Activated CD4-positive, alpha-beta T cell treated with anti-CD3 and anti-CD28 coated beads, Interleukin-2, amount 10 ng/mL, durations not matched to agents 24 days and 14 days (primary cell): ENCODE measurements around the gene CTAGE9. TPM values are rescaled to one million over a fixed set of nuclear protein-coding genes. Genes with fewer than 3 reads are reported as not detected.
A peak's percentile ranks its signal among the peaks of the same experiment; 100 is the strongest.
"Not testable (repeated sequence)": the region's sequence is repeated elsewhere in the genome, so short reads cannot be mapped to it uniquely, and the experiment has no call there.

Experiments
- DNase-seq: peaks from one replicate; pipeline ENCODE4 v3.0.0; 2022
- H3K27ac Mint-ChIP-seq: one replicate; pipeline ENCODE4 v1.8.0; 2022; ENCODE audit warnings: mild to moderate bottlenecking, mixed read lengths
- H3K27me3 Mint-ChIP-seq: one replicate; pipeline ENCODE4 v1.8.0; 2022; ENCODE audit warnings: mixed read lengths
- H3K36me3 Mint-ChIP-seq: one replicate; pipeline ENCODE4 v1.8.0; 2022; ENCODE audit warnings: low read depth, mild to moderate bottlenecking, mixed read lengths
- H3K4me1 Mint-ChIP-seq: one replicate; pipeline ENCODE4 v1.8.0; 2021; ENCODE audit warnings: mixed read lengths
- H3K4me3 Mint-ChIP-seq: one replicate; pipeline ENCODE4 v1.8.0; 2022; ENCODE audit warnings: mild to moderate bottlenecking, moderate library complexity, mixed read lengths
- H3K9me3 Mint-ChIP-seq: one replicate; pipeline ENCODE4 v1.8.0; 2021; ENCODE audit warnings: mixed read lengths
- intact Hi-C: fragments of 100-400 bp; cut with micrococcal nuclease; formaldehyde crosslinking; loops from one replicate; pipeline ENCODE4 v1.15.1; 2023
- total RNA-seq: library from RNA; stranded (reverse); gene quantifications from 2 replicates; pipeline ENCODE4 v1.2.3, GENCODE V29; 2022

The CTAGE9 gene
- total RNA-seq, 1 donor from 2014 or later = not detected

DNA sequence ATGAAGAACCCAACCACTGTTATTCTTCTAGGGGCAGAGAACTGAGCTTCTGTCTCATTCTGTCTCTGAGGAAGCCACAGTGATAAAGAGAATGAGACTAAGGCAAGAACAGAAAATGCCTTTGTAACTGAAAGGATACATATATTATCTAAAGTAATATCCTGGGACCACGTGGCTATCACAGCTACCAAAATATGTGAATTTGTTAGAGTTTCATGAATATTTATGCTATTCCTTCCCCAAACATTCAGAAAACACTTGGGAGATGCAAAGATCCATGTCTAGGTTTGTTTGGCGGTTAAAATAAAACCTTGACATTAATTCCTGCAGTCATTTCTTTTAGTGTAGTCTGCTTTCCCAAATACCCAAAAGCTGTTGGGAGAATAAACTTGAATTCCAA lies 6.9 kb downstream of the CTAGE9 start:
- H3K27ac Mint-ChIP-seq, H3K36me3 Mint-ChIP-seq, H3K27me3 Mint-ChIP-seq, H3K4me1 Mint-ChIP-seq, H3K9me3 Mint-ChIP-seq, H3K4me3 Mint-ChIP-seq, intact Hi-C loops, DNase-seq: not testable (repeated sequence)

DNA sequence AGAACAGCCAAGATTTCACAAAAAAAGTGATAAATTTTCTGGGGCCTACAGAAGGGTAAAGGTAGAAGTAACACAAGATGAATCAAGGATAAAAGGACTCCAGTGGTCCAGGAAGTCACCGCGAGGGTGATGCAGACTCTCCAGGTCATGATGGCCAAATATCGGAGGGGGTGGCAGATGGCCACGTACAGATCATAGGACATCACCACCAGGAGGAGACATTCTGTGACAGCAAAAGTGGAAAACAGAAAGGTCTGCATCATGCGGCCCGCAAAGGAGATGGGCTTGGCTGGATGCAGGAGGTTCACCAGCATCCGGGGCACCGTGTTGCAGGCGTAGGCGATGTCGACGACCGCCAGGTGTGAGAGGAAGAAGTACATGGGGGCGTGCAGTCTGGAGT lies 10.0 kb downstream of the CTAGE9 start:
- intact Hi-C loops, H3K4me1 Mint-ChIP-seq, DNase-seq, H3K27me3 Mint-ChIP-seq, H3K9me3 Mint-ChIP-seq, H3K4me3 Mint-ChIP-seq, H3K36me3 Mint-ChIP-seq, H3K27ac Mint-ChIP-seq: not testable (repeated sequence)

DNA sequence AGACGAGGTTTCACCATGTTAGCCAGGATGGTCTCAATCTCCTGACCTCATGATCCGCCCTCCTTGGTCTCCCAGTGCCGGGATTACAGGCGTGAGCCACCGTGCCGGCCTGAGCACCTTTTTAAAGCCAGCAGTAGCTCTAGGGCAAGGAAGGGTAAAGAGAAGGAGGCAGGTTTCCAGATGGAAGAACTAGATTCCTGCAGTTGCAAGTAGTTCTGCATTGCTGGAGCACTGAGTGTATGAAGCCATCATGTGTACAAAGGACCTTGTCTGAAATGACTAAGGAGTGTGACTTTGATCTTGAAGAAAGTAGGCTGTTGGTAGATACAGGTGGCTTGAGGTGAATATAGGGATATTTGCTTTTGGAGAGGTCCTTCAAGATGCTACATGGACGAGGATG lies 13.9 kb downstream of the CTAGE9 start:
- intact Hi-C loops = loop anchor here (10.0 kb wide), 1 partner anchor 218 kb away; no protein-coding TSS in a partner anchor
- Mint-ChIP-seq H3K27me3 (peaks cover 3% of the 10 kb centered on the region), H3K4me1 (no peaks in the 10 kb centered on the region), H3K36me3 (no peaks in the 10 kb centered on the region), H3K27ac (no peak overlapping the region), H3K9me3 (no peaks in the 10 kb centered on the region), H3K4me3 (no peak overlapping the region)
- no peak for DNase-seq

DNA sequence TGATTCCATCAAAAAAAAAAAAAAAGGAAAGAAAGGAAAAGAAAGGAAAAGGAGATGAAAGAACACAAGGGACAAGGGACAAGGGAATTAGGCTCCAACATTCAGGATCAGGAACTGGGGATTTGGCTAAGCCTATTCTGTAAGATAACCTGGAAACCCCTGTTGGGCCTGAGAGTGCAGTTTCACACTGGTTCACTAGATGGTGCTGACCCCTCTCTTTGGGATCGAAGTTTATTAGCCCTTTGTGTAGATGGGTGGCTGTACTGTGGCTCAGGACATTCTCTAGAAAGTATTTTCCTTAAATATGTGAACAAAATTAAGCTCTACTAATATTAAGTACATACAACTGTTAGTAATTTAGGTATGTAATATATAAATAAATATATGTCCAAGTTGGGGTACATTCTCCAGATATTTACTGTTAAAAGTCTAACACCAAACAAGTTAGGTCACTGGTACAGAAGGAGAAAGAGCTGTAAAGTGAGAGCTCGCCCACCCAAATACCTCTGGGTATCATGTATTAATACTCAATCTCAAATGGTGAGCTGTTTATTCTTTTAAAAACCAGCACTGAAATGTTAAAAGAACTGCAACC lies 15.9 kb downstream of the CTAGE9 start:
- H3K4me3 Mint-ChIP-seq = no peak overlapping the region
- H3K36me3 Mint-ChIP-seq = no peaks in the 10 kb centered on the region
- no peak overlapping the region for H3K27ac Mint-ChIP-seq
- DNase-seq = peak; percentile 74
- H3K9me3 Mint-ChIP-seq = no peaks in the 10 kb centered on the region
- no peaks in the 10 kb centered on the region for H3K4me1 Mint-ChIP-seq
- H3K27me3 Mint-ChIP-seq = peaks cover 3% of the 10 kb centered on the region
- intact Hi-C loops = loop anchor here (10.0 kb wide), 1 partner anchor 220 kb away; no protein-coding TSS in a partner anchor

DNA sequence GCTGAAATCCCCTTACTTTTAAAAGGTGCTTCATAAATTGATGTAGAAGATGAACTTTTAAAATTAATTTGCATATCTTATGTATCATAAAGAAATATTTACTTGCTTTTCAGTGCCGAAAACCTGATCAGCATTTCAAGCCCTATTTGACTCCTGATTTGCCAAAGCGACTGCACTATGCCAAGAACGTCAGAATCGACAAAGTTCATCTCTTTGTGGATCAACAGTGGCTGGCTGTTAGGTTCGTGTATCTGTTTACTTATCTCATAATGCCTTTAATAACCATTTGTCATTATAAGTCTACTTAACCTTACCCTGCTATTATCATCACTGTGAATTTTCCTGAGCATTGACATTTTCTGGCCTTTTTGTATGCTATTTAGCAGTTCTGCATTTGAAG lies 17.4 kb downstream of the CTAGE9 start:
- H3K27ac Mint-ChIP-seq = no peak overlapping the region
- no peak for DNase-seq
- H3K27me3 Mint-ChIP-seq = peaks cover 5% of the 10 kb centered on the region
- H3K4me3 Mint-ChIP-seq = no peak overlapping the region
- peaks cover 2% of the 10 kb centered on the region for H3K4me1 Mint-ChIP-seq
- H3K36me3 Mint-ChIP-seq = no peaks in the 10 kb centered on the region
- no peaks in the 10 kb centered on the region for H3K9me3 Mint-ChIP-seq
- intact Hi-C loops = loop anchor here (10.0 kb wide), 1 partner anchor 221 kb away; no protein-coding TSS in a partner anchor

DNA sequence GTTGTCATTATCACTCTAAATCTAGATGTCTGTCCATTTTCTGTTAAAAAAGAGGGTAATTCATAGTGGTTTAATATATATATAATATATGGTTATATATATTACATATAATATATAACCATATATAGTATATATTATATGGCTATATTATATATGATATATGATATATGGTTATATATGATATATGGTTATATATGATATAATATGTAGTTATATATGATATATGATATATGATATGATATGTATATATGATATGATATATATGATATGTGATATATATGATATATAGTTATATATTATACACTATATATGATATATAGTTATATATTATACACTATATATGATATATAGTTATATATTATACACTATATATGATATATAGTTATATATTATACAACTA lies 18.2 kb downstream of the CTAGE9 start:
- intact Hi-C loops = loop anchor here (10.0 kb wide), 1 partner anchor 222 kb away; no protein-coding TSS in a partner anchor
- Mint-ChIP-seq H3K4me1 (peaks cover 5% of the 10 kb centered on the region), H3K27me3 (peaks cover 5% of the 10 kb centered on the region), H3K36me3 (no peaks in the 10 kb centered on the region), H3K4me3 (no peak overlapping the region), H3K9me3 (no peaks in the 10 kb centered on the region), H3K27ac (no peak overlapping the region)
- no peak for DNase-seq

DNA sequence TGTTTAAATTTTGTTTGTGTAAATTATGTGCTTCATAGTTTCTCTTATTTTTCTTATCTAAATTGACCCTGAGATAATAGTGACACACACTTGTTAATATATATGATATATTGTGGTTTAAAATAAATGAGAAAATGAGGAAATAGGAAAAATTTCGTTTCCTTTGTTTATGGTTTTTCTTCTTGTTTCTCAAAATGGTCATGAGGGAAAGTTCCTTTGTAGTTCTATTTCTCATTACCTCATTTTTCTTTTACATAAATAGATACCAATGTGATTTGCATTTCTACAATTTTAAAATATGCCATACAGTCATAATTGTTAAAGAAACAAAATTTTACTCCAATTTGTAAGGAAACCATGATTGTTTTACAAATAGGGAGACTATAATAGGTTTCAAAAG lies 18.8 kb downstream of the CTAGE9 start:
- no peak overlapping the region for H3K4me3 Mint-ChIP-seq

DNA sequence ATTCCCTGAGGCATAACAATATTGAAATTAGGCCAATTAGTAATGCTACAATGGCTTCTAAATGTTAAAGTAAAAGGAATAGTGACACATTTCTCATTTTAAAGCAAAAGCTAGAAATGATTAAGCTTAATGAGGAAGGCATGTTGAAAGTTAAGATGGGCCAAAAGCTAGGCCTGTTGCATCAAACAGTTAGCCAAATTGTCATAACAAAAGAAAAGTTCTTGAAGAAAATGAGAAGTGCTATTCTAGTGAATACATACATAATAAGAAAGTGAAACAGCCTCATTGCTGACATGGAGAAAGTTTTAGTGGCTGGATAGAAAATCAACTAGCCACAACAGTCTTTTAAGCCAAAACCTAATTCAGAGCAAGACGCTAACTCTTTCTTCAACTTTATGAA lies 22.5 kb downstream of the CTAGE9 start:
- H3K27me3 Mint-ChIP-seq = peaks cover 2% of the 10 kb centered on the region
- DNase-seq = no peak
- no peaks in the 10 kb centered on the region for H3K36me3 Mint-ChIP-seq
- peak overlapping the region; percentile 9 for H3K27ac Mint-ChIP-seq
- H3K4me3 Mint-ChIP-seq = no peak overlapping the region
- intact Hi-C loops = loop anchor here (1.0 kb wide), 1 partner anchor 48 kb away; no protein-coding TSS in a partner anchor
- peaks cover 9% of the 10 kb centered on the region for H3K4me1 Mint-ChIP-seq
- H3K9me3 Mint-ChIP-seq = no peaks in the 10 kb centered on the region

More for the DNA sequence above, 18.8 kb downstream of the CTAGE9 start:
- H3K4me1 Mint-ChIP-seq = peaks cover 8% of the 10 kb centered on the region
- peaks cover 5% of the 10 kb centered on the region for H3K27me3 Mint-ChIP-seq
- H3K36me3 Mint-ChIP-seq = no peaks in the 10 kb centered on the region
- DNase-seq = no peak
- H3K9me3 Mint-ChIP-seq = no peaks in the 10 kb centered on the region
- intact Hi-C loops = loop anchor here (10.0 kb wide), 1 partner anchor 223 kb away; no protein-coding TSS in a partner anchor
- no peak overlapping the region for H3K27ac Mint-ChIP-seq

DNA sequence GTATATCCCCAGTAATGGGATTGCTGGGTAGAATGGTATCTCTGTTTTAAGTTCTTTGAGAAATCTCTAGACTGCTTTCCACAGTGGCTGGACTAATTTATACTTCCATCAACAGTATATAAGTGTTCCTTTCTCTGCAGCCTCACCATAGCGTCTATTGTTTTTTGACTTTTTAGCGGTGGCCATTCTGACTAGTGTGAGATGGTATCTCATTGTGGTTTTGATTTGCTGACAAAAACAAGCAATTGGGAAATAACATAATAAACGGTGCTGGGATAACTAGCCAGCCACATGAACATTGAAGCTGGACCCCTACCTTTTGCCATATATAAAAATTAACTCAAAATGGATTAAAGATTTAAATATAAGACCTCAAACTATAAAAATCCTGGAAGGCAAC lies 23.8 kb downstream of the CTAGE9 start:
- DNase-seq = no peak
- Mint-ChIP-seq H3K27me3 (peaks cover 2% of the 10 kb centered on the region), H3K4me1 (peaks cover 9% of the 10 kb centered on the region), H3K27ac (no peak overlapping the region), H3K36me3 (no peaks in the 10 kb centered on the region), H3K4me3 (no peak overlapping the region), H3K9me3 (no peaks in the 10 kb centered on the region)
- intact Hi-C loops = no loop called here

DNA sequence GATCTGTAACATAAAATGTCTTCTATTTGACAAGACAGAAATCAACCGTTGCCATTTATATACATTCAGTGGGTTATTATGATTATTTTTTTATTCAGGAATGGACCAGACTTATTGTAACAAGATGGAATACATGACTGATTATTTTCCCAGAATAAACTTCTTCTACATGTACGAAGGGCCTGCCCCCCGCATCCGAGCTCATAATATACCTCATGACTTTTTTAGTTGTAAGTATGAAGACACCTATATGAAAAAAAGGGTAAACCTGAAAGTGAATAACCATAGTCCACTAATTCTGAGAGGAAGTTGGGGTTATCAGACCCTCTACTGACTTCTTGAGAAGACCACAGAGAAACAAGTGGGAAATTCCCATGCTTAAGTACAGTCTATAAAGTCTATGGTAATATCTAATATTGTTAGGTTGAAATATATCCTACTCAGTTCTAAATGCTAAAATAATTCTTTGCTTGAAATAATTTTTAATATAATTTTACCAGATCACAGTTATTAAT lies 25.5 kb downstream of the CTAGE9 start:
- intact Hi-C loops = no loop called here
- Mint-ChIP-seq H3K9me3 (no peaks in the 10 kb centered on the region), H3K36me3 (no peaks in the 10 kb centered on the region), H3K4me1 (peaks cover 9% of the 10 kb centered on the region), H3K4me3 (no peak overlapping the region), H3K27me3 (peaks cover 6% of the 10 kb centered on the region), H3K27ac (no peak overlapping the region)
- DNase-seq = no peak

DNA sequence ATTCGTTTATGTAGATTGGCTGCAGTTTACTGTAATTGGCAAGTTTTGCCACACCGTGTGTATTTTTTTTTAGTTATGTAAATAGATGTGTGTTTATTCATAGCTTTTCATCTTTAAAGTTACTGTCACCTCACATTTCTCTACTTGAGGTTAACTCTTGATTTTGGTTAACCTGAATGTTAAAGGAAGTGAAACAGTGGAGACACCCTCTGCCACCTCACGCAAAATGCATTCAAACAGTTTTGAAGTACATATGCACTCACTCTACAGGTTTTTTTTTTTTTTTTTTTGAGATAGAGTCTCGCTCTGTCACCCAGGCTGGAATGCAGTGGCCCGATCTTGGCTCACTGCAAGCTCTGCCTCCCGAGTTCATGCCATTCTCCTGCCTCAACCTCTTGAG lies 27.3 kb downstream of the CTAGE9 start:
- H3K36me3 Mint-ChIP-seq = no peaks in the 10 kb centered on the region
- H3K27me3 Mint-ChIP-seq = peaks cover 4% of the 10 kb centered on the region
- H3K4me3 Mint-ChIP-seq = no peak overlapping the region
- intact Hi-C loops = no loop called here
- H3K27ac Mint-ChIP-seq = peak overlapping the region; percentile 58
- H3K4me1 Mint-ChIP-seq = peaks cover 7% of the 10 kb centered on the region
- no peaks in the 10 kb centered on the region for H3K9me3 Mint-ChIP-seq
- DNase-seq = no peak

DNA sequence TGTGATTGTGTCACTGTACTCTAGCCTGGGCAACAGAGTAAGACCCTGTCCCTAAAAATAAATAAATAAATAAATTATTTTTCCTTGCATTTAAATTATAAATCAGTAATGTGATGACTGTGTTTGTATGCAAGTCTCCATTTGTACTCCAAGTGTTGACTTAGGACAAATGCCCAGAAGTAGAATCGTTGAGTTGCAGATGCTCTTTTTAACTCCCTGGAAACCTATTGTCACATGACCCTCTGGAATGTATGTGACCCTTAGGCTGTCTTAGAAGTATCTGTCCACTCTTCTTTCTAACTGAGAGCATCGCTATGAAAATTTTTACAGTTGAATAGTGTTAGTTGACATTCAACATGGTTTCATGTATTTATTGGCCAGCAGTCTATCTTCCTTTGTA lies 28.4 kb downstream of the CTAGE9 start:
- intact Hi-C loops = no loop called here
- peaks cover 4% of the 10 kb centered on the region for H3K27me3 Mint-ChIP-seq
- H3K9me3 Mint-ChIP-seq = no peaks in the 10 kb centered on the region
- no peak overlapping the region for H3K27ac Mint-ChIP-seq
- DNase-seq = no peak
- peaks cover 4% of the 10 kb centered on the region for H3K4me1 Mint-ChIP-seq
- H3K4me3 Mint-ChIP-seq = no peak overlapping the region
- no peaks in the 10 kb centered on the region for H3K36me3 Mint-ChIP-seq

DNA sequence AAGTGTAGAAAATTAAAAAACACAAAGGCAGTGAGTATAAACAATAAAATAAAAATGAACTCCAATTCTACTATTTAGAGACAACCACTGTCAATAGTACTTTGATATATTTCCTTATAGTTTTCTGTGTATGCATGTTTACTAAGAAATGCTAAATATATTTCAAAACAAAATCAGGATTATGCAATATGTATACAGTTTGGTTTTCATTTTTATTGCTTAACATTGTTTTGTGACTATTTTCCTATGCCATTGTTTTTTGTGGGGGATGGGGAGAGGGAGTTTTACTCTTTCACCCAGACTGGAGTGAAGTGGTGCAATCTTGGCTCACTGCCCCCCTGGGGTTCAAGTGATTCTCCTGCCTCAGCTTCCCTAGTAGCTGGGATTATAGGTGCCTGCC lies 29.2 kb downstream of the CTAGE9 start:
- Mint-ChIP-seq H3K27me3 (peaks cover 4% of the 10 kb centered on the region), H3K9me3 (no peaks in the 10 kb centered on the region), H3K27ac (no peak overlapping the region), H3K4me3 (no peak overlapping the region), H3K36me3 (no peaks in the 10 kb centered on the region), H3K4me1 (peaks cover 2% of the 10 kb centered on the region)
- intact Hi-C loops = no loop called here
- no peak for DNase-seq

DNA sequence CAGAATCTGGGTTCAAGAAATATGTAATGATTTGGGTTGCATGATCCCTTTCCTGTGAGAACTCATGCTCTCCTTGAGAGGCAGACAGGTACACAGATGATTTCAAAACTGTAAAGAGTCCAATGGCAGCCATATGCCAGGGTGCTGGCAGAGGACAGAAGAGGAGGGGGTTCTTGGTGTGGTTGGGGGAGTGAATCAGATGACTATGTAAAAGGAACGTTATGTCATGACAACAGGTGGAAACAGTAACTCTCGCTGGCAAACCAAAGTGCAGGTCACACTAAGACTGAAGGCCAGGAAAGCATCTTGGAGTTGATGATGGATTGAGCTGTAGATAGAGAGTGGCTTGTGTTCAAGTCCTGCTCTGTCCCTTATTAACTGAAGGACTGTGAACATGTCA lies 29.9 kb downstream of the CTAGE9 start:
- intact Hi-C loops = no loop called here
- no peak overlapping the region for H3K4me3 Mint-ChIP-seq

DNA sequence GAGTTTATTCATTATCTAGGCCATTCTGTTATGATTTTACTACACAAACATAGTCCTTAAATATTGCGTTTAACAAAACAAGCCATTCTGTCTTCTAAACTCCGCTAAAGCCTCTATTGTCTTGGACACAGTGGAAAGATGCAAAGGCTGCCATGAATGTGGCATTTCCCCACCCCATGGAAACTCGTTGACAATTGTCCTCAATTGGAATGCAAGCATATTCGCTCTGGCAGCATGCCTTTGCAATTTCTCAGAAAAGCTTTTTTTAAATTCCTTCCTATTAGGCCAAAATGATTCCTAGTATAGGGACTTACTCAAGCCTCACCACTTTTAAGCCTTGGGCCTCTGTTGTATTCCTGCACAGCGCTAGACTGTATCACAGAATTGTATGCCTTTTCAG lies 32.4 kb downstream of the CTAGE9 start:
- no peaks in the 10 kb centered on the region for H3K4me1 Mint-ChIP-seq
- no peak for DNase-seq
- H3K4me3 Mint-ChIP-seq = no peak overlapping the region
- no peak overlapping the region for H3K27ac Mint-ChIP-seq
- intact Hi-C loops = no loop called here
- H3K36me3 Mint-ChIP-seq = no peaks in the 10 kb centered on the region
- H3K9me3 Mint-ChIP-seq = no peaks in the 10 kb centered on the region
- H3K27me3 Mint-ChIP-seq = peaks cover 5% of the 10 kb centered on the region

More for the DNA sequence above, 29.9 kb downstream of the CTAGE9 start:
- Mint-ChIP-seq H3K36me3 (no peaks in the 10 kb centered on the region), H3K27me3 (peaks cover 4% of the 10 kb centered on the region), H3K9me3 (no peaks in the 10 kb centered on the region), H3K27ac (no peak overlapping the region), H3K4me1 (peaks cover 2% of the 10 kb centered on the region)
- no peak for DNase-seq
